Left kidney (tissue), 2 donors: ENCODE measurements around the gene TEN1. TPM values are rescaled to one million over a fixed set of nuclear protein-coding genes. Genes with fewer than 3 reads are reported as not detected.
"Not testable (repeated sequence)": the region's sequence is repeated elsewhere in the genome, so short reads cannot be mapped to it uniquely, and the experiment has no call there.

Experiments
- DNase-seq: peaks from one replicate; pipeline ENCODE4 v3.0.0-alpha.2; 2013
- polyA plus RNA-seq: library from polyadenylated mRNA; unstranded; fragments of 120-200 nt; gene quantifications from one replicate; pipeline ENCODE4 v1.2.1, GENCODE V29; 2013; ENCODE audit not compliant: insufficient read length

The TEN1 gene
- polyA plus RNA-seq, 1 donor: 24.7 TPM

DNA sequence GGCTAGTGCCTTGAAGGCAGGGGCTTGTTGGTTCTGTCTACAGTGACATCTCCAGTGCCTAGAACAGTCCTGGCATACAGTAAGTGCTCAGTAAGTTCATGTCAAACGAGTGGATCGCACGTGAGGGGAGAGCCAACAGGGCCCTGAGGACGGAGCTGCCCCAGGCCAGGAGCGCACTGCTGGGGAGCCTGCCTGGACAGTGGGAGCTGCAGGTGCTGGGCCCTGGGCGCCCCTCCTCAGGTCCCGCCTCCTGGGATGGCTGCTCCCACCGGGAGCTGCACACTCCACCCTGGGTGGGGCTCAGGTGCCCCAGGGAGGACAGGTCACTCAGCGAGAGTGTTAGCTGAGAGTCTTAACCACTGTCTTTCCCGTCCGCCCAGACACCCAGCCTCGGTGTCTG, 46.3 kb downstream of the TEN1 start:
- no peak for DNase-seq

- DNase-seq: no peak
These were observed 47.7 kb downstream of the TEN1 start for GRCh38 chr17:76026714-76027158.

DNA sequence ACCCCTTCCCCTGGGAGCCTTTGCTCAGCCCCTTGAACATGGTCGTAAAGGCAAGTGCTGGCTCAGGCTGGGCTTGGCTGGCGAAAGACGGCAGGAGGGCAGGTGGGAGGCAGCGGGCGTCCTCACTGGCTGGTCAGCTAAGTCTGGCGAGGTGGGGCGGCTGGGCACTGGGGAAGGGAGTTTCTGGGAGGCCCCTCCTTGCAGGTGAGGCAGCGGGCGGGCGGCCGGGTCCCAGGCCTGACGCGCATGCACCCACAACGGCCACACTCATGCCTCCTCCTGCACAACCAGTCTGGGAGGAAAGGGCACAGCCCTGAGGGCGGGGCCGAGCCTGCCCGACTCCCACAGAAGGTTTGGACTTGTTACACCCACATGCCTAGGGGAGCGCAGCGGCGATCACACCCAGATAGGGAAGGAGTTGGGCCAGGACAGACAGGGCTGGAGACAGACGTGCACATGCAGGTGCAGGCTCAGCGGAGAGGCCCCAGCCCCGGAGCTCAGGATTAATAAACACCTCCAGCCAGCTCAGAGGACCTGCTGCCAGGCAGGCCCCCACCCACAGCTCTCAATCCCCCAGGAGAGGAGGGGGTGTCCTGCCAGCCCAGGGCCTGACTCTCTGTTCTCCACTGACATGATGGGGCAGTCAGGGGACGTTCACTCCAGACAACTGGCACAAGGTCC, 48.3 kb downstream of the TEN1 start, which contains the start of gene EVPL:
Gene EVPL (minus strand): TSS at position 148 of the 681 bp plus-strand sequence. CDS start 108 bp downstream, at position 40.
- no peak for DNase-seq

- DNase-seq: no peak
These were observed 53.2 kb downstream of the TEN1 start for GRCh38 chr17:76032073-76032779.

- no peak for DNase-seq
These were observed 53.7 kb downstream of the TEN1 start for GRCh38 chr17:76032780-76033108.

DNA sequence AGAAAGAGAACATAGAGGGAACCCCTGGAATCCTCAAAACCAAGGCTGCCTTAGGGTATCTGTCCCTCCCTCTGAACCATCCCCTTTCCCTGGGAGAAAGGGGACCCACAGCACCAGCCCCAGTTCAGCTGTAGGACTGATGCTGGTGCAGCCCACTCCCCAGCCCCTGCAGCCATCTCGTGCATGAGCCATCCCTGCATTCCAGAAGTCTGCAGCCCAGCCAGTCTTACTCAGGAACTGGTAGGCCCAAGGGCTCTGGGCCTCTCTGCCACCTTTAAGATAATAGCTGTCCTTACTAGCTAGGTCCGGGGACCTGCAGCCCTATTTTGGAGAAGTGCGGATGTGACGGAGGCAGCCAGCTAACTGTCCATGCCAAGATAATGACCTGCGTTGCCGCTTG, 54.1 kb downstream of the TEN1 start:
- DNase-seq: no peak

GRCh38 chr17:76034428-76035350, 55.6 kb downstream of the TEN1 start:
- no peak for DNase-seq

GRCh38 chr17:76036497-76037261, 57.6 kb downstream of the TEN1 start:
- no peak for DNase-seq

- DNase-seq: no peak
These were observed 59.0 kb downstream of the TEN1 start for GRCh38 chr17:76038050-76038449.

- DNase-seq: no peak
These were observed 60.1 kb downstream of the TEN1 start for GRCh38 chr17:76039121-76039520.

DNA sequence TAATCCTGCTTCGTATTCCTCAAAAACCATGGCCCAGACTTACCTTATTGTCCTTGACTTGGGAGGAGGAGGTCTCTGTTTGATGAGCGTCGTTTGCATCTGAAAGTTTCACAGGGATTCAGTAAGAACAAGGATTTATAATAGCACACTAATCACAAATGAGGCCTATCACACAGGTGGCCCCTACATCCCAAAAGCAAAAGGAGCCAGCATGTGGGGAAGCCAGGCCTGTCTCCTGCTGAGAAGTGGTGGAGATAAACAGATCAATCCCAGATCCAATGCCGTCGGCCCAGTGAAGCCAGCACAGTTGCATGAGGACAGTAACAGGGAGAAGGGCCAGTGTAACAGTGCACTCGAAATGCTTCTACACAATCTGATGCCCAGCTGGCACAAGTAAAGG, 61.3 kb downstream of the TEN1 start:
- no peak for DNase-seq

GRCh38 chr17:76042868-76043267, 63.8 kb downstream of the TEN1 start:
- not testable (repeated sequence) for DNase-seq

- not testable (repeated sequence) for DNase-seq
These were observed 65.5 kb downstream of the TEN1 start for GRCh38 chr17:76044475-76045007.

GRCh38 chr17:76046064-76046463, 67.0 kb downstream of the TEN1 start:
- no peak for DNase-seq

DNA sequence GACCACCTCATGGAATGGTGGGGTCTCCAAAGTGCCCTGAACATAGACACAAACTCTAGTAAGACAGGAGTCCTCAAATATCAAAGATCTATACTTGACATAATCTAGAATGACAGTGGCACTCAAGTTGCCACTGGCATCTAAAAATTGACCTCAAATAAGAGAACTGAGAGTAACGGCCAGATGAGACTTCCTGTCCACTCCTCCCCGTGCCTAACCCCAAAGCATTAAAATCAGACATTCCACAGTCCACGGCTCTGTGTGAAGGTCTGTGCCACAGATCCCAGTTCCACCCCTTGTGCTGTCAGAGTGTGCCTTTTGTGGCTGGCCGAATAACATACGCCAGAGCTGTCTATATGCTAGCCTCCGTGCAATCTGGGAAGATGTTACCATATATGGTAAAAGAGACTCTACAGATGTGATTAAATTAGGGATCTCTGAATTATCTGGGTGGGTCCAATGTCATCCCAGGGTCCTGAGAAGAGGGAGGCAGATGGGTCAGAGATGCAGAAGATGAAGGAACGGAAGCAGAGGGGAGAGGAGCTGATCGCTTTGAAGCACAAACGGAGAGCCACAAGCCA, 69.1 kb downstream of the TEN1 start:
- DNase-seq: no peak

DNA sequence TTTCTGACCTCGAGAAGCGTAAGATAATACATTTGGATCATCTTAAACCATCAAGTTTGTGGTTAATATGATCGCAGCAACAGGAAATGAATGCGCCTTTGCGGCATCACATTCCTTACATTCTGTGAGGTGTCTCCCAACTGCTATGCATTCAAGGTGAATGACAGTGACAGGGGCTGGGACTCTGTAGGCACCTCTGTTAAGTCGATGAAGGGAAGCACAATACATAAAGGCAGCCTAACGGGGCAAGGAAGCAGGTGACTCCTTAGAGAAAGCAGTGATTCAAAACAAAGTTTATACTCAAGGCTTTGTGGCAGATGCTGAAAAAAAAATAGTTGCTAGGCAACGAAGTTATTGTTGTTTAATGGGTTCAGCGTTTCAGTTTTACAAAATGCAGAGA, 69.7 kb downstream of the TEN1 start:
- no peak for DNase-seq

DNA sequence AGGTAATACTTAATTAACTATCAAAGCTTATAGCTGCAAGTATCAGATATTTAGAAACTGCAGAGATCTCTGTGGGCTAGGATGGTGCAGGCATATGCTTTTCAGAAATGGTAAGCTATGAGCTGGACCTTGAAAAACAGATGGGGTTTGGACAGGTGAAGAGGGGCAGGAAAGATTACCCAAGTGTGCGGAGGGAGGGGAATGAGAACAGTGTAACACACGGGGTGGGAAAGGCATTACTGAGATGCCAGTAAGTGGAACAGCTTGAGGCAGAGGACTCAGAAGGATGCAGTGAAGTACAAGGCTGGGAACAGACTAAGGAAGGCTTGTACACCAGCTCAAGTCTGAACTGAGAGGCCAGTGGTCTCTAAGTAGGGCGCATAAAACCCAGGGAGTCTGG, 70.2 kb downstream of the TEN1 start:
- no peak for DNase-seq

- DNase-seq: no peak
These were observed 70.9 kb downstream of the TEN1 start for GRCh38 chr17:76049836-76050537.
